Hepatic stellate cell (primary cell): ENCODE data around the gene POU6F2.
"Not testable (repeated sequence)": the region's sequence is repeated elsewhere in the genome, so short reads cannot be mapped to it uniquely, and the experiment has no call there.

Experiments used
- DNase-seq: peaks from one replicate; pipeline ENCODE4 v3.0.0; 2011; ENCODE audit warnings: low spot score

The POU6F2 gene

DNA sequence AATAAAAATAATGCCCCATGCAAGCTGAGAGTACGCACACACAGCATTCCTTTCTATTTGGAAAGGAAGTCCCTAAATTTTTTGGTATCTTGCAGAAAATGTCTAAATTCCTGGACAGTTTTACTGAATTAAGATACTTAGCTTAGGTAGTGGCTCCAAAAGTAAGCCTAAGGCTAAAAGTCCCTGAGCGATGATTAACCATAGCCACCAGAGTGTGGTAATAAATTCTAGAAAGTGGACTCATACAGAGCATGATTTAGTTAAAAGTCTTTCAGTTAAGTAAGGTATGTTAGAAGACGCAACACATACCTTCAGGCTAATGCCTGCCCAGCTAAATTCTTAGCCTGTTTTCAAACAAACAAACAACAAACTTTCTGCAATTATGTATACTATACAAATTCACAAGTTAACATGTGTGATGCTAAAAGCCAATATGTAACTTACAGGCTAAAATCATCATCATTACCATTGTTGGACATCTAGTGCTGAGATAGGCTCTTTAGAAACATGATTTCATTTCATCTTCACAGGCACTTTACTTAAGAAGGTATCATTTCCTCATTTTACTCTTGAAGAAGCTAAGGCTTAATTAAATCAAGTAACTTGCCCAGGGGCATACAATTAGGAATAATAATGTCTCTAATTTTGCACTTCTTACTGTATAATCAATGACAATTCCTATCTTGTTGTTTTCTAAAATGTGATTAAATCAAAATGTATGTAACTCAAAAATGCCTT, 327.1 kb downstream of the POU6F2 start:
- no peak for DNase-seq

DNA sequence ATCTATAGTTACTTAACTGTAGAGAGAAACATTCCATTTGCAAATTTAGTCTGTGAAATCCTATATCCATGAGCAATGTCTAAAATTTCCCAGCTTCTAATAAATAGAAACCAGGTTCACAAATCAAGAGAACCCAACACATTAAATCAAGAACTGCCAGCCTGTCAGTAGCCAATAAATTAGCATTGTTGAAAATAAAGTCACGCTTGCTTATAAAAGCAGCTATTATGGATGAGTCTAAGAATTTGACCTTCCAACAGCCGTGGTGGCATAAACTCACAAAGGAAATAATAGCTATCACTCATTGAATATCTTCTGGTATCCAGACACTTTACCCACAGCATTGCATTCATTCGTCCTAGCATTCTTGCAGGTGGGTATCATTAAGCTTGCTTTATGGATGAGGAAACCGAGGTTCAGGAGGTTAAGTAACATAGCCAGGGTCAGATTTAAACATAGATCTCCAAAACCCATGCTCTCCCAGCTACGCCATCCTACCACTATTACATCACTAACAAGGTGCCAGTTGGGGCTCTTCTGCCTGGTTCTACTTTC, 328.4 kb downstream of the POU6F2 start:
- DNase-seq: no peak

DNA sequence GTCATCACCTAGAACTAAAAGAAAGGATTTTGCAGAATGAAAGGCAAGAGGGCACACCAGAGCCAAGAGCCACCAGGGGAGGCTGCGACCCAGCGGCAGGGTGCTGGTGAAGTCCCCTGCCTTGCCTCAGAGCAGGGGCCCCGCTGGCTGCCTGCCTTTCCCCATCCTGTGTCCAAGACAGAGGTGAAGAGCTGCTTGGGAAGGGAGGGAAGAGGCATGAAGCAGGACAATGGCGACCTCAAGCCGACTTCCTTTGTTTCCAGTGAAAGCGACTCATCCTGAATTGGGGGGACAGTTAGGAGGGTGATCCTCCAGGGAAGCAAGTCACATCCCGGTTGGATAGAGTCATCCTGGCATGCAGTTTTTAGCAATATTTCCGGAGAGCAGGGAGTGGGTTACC, 333.0 kb downstream of the POU6F2 start:
- DNase-seq: no peak

DNA sequence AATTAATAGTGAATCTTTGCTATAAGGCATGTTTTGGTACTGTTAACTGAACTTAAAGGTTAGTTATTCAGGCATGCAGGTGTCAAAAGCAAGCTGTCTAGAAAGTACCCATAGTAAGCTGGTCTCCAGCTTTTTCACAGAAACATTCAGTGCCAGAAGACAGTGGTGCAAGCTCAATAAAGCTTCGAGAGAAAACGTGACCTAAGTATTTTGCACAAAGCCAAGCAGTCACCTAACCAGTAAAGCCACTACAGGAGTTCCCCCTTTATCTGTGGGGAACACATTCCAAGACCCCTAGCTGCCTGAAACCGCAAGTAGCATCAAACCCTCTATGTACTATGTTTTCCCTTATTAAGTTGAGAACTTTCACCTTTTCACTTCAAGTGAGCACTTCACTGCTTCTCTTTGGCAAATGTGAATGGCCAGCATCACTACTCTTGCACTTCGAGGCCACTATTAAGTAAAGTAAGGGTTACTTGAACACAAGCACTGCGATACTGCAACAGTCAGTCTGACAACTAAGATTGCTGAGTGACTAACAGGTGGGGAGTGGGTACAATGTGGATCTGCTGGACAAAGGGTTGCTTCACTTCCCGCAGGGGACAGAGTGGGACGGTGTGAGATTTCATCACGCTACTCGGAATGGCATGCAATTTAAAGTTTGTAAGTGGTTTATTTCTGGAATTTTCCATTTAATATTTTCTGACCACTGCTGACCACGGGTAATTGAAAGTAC, 334.7 kb downstream of the POU6F2 start:
- DNase-seq: no peak

DNA sequence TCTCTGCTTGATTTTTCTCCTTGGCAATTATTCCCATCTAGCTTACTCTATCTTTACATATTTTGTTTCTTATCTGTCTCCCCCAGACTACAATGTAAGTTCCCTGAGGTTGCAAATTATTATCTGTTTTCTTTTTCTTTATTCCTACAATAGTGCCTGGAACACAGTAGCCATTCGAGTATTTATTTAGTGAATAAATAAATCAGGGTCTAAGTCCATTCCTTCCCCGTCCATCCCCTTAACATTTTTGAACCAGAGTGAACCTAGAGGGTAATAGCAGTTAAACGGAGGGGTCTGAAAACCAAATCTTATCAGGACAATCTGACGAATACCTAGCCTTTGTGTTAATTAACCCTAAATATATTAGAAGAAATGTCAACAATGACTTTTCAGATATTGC, 335.7 kb downstream of the POU6F2 start:
- DNase-seq: no peak

DNA sequence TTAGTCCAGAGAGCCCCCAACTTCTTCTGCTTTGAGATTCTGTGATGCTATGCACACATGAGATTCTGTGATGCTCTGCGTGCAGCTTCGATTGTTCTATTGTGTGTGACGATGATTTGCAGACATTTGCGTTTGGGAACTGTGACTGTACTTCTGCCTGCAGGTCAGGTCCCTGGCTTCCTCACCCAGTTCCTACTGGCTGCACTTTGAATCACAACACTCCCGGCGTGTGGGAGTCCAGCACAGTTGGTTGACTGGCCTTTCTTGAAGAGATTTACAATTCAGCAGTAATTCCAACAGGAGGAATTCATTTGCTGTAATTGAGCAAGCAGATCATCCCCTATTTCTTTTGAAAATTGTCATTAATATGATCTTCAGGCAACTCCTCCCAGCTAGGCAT, 336.3 kb downstream of the POU6F2 start:
- DNase-seq: no peak

DNA sequence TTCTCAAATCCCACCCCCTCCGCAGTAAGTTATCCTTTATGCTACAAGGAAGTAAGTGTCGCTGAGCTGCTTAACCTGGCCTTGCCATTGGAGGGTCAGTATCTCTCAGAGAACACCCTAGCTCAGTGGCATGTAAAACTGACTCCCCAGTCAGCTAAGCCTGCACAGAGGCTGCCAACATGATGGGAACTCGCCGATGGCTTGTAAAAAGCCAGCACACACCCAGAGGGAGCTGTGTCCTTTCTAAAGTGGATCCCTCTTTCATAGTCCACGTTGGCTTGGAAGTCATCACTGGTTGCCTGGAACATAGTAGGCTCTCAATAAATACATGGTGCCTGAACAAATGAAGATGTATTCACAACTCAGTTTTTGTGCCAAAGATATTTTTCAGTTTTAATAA, 339.4 kb downstream of the POU6F2 start:
- no peak for DNase-seq

DNA sequence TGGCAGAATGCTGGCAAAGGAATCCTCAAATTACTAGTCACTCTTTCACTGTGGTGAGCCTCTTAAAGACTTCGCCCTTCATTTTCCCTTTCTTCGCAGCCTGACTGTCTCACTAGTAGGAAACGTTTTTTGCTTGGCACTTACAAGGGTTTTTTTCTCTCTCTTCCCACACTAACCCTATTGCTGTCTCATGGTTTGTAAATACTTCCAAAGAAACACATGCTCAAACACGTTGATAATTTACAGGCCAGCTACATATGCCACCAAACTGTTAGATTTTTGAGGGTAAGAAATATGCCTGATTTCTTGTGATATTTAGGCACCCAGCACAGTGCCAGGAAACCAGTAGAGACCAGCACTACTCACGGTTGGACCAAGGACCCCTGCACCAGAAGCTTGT, 340.2 kb downstream of the POU6F2 start:
- no peak for DNase-seq

DNA sequence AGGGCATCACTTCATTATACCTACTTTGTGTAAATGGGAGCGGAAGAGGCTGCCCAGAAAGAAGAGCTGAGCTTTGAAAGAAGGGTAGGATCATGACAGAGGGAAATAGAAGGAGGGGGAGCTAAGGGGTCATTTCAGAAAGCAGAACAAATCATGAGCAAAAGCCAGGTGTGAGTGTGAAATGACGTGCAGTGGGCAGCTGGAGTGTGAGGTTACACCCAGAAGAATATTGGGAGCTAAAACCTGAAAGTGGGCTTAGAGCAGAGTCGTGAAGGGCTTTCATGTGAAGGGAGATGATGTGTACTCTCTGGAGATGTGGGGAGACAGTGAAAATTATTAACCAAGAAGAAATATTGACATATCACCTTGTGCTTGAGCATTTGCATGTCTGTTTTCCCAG, 343.5 kb downstream of the POU6F2 start:
- DNase-seq: no peak

DNA sequence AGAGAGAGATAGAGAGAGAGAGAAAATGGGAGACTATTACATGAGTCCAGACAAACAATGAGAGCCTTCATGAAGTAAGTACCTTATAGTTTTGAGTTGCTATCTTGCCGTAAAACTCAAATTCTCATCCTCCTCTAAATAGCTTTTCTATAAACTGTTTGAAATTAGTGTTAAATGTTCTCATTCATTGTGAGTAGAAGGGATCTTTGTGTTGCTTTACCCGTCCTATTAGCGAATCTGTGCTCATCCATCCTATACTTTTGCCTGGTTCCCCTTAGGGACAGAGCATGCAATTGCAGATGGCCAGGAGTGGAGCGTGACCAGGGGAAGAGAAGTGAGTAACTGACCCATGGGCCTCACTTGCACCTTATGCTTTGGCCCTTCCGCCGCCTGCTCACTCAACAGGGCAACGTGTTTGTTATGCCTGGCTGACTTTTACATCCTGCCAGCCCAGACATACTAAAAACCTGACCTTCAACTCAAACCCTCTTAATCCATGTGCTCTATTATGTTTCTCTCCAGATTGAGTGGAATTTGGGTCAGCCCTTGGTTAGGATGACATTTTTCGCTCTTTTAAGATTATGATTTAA, 344.3 kb downstream of the POU6F2 start:
- DNase-seq: no peak

DNA sequence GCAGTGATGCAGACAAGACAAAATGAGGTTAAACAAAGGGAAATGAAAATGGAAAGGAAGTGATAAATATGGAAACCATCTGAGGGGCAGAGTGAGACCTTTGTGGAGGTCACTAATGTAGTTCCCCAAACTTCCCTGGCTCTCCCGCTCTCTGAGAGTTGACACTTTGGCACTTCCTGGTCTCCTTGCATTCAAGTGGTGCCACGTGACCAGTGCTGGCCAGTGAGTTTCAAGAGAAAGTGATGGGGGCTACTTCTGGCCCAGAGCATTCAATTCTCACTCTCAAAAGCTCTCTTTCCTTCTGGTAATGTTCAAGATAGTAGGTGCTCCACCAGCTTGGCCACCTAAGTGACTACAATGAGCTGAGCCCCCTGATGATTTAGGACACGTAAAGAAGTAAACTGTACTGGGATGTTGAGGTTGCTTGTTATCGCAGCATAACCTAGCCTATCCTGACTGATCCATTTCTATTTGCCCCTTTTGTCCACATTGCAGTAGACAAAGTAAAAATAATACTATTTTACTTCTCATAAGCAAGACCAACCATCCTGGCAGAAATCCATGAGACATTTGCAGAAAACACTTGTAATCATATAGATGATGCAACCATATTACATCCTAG, 346.5 kb downstream of the POU6F2 start:
- DNase-seq: no peak

DNA sequence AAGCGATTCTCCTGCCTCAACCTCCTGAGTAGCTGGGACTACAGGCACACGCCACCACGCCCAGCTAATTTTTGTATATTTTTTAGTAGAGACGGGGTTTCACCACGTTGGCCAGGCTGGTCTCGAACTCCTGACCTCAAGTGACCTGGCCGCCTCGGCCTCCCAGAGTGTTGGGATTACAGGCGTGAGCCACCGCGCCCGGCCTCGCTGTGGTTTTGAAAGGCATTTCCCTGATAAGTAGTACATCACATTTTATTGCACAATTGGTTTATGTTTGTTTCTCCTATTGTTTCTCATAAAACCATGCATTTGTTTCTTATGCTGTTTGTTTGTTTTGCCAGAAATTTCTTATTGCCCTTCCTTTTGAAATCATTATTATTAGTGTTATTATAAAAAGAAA, 353.9 kb downstream of the POU6F2 start:
- not testable (repeated sequence) for DNase-seq

DNA sequence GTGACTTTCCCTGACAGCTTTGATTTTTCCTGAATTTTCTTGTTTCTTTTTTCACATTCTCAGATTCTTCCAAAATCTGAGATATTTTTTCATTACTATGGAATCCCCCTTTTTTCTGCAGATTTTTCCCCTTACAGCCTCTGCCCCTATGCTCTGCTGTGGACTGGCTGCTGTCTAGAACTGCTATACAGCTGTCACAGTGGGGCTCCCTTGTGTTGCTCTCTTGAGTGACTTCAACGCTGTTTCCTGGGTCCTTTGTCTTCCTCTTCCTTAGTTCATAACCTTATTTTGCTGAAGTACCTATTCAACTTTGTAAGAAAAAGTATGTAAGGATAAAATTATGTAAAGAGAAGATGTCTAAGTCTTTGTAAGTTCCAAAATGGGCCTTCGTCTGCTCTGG, 354.4 kb downstream of the POU6F2 start:
- no peak for DNase-seq

DNA sequence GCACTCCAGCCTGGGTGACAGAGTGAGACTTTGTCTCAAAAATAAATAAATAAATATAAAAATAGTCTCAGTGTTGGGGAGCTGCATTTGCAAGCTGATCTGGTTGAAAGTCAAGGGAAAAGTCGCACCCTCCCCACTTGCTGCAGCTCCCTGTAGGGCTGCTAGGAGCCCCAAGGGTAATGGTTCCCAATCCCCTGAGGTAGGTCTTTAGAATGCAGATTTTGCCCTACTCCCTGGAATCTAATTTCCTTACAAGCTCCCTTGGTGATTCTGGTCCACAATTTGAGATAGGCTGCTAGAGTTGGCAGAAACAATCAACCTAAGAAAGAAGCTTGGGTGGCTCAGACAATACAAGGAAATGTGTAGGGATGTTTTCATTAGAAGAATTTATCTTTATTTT, 356.0 kb downstream of the POU6F2 start:
- no peak for DNase-seq

DNA sequence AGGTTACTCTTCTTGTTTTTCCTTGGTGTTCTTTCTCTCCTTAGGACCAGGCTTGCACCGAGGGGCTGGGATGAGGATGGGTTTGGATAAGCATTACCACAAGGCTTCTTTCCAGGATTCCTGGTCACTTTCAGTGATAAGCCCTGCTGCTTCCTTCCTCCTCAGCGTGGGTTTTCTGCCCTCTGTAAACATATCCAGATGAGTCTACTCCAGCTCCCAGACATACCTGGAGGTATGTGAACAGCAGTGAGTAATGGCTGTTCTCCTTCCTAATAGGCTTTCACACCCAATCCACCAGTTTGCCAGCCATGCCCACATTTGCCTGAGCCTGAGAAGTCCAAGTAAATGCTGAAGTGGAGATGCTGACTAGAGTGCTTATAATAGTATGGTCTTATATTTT, 358.7 kb downstream of the POU6F2 start:
- no peak for DNase-seq

DNA sequence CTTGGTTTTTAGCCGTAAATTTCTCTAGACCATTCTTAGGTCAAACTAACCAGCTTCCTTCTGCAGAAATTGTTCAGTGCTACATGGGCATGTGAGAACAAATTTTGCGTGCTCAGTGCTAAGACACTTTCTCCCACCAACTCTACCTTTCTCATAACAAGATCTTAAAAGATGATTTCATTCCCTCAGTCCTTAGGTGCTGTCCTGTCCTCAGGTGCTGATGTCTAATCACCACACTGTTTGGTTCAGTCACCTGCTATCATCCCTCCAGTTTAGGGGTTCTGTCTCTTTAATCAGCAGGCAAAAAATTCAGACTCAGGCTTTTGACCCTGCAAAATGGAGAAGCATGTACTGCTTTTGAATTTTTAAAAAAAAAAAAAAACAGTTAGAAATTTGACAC, 361.0 kb downstream of the POU6F2 start:
- no peak for DNase-seq

DNA sequence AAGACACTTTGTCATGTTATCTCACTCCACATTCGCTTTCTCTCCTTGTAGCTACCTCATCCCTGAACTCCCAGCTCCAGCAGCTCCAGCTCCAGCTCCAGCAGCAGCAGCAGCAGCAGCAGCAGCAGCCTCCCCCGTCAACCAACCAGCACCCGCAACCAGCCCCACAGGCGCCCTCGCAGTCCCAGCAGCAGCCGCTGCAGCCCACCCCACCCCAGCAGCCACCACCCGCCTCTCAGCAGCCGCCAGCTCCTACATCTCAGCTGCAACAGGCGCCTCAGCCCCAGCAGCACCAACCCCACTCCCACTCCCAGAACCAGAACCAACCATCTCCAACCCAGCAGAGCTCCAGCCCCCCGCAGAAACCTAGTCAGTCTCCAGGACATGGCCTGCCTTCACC, 361.9 kb downstream of the POU6F2 start:
- no peak for DNase-seq

DNA sequence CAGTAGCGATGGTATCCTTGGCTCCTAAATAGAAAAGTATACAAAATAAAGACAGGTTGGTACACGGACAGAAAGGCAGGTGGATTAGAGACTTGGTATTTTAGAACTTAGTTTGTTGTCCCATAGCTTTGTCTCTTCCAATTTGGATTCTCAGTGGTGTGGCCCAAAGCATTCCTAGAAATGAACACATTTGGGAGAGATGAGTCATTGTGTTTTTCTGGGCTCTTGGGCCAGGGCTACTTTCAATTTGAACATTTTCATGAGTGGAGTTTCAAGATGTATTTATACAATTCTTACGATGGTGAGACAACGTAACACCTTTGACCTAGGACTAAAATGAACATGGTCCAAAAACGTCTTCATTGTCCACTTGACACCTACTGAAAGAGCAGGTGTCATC, 363.4 kb downstream of the POU6F2 start:
- no peak for DNase-seq

DNA sequence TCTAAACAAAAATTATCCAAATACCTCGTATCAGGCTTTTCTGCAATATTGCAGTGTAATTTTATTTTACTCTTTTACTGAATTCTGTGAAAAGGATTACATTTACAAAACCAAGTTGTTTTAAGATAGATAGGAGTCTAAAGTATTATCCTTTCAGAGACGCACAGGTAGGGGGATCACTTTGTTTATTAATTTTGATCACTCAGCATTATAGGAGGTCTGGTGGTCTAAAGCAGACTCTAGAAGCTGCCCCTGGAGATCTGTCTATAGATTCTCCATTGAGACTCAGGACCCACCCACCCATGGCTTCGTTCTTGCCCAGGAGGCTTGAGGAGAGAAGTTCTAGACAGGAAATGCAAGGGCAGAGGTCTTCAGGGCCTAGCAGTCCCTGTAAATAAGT, 365.1 kb downstream of the POU6F2 start:
- no peak for DNase-seq

DNA sequence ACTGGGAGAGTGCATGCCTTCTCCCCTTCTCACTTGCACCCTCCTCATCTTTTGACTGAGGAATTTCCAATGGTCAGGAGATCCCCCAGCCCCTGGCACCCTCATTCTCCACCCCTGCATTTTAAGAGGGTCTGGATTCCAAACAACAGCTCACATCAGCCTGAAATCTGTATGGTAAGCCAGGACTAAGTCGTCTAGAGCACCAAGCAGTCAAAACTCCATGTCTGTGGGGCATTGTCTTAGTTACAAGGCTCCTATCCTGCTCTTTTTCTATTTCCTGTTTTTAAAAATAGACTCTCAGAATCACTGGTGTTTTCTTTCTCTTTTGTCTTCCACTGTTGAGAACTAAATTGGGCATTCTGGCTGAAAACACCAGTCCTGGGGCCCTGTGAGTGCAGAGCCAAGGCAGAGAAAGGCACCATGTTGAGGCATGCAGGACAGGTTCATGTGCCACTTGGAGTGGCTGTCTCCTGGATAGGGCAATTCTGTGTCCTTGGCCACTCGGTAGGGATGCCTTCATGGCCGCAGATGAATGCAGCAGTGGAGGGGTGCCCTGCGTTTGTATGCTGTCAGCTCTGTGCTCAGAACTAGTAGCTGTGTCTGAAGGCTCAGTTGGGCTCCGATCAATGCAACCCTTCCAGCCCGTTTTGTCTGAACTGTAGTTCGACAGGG, 371.9 kb downstream of the POU6F2 start:
- DNase-seq: no peak

DNA sequence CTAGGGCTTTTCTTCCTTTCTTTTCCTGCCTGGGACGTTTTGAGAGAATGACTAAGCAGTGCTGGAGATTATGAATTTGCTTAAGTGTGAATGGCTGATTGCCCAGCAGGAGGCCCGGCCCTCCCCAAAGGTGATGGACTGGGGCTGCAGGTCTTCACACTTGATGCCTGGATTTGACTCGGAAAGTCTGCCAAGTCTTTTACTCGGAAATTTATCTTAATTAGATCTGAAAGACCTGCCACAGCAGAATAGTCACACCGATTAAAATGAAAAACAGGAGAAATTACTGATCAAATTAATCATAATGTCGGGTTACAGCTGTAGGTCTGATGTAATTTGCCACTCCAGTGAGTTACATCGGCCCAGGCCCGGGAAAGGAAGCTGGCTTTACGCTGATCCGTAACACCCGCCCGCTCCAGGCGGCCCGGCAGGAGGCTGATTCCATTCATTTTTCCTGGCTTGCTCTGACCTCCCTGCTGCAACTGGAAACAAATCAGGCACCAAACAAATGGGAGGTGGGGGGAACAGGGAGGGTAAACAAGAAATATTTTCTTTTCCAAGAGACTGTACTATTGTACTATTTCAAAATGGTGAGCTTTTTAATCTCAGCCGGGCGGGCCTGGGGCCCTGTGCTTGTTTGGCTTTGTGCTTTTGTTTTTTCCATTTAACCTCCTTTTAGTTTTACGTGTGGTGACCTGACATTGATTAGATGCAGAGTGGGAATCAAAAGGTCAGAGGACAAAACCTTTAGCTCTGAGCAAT, 376.1 kb downstream of the POU6F2 start:
- no peak for DNase-seq
